Activated naive CD8-positive, alpha-beta T cell treated with anti-CD3 and anti-CD28 coated beads, Interleukin-2, amount 50 U/mL, for 24 hours (primary cell): ENCODE data around the gene PHETA2.
"Not testable (repeated sequence)": the region's sequence is repeated elsewhere in the genome, so short reads cannot be mapped to it uniquely, and the experiment has no call there.

ENCODE experiments used
- ATAC-seq: fragments of 150-1000 bp; cut with Tn5 transposase; one replicate; pipeline ENCODE4 v1.10.0; 2021
- DNase-seq: peaks from one replicate; pipeline ENCODE4 v3.0.0; 2021
- H3K27ac Mint-ChIP-seq: one replicate; pipeline ENCODE4 v1.8.0; 2021; ENCODE audit warnings: mild to moderate bottlenecking, mixed read lengths
- H3K27me3 Mint-ChIP-seq: one replicate; pipeline ENCODE4 v1.8.0; 2021; ENCODE audit warnings: mixed read lengths
- H3K36me3 Mint-ChIP-seq: one replicate; pipeline ENCODE4 v1.8.0; 2021; ENCODE audit warnings: low read depth, mixed read lengths
- H3K4me1 Mint-ChIP-seq: one replicate; pipeline ENCODE4 v1.8.0; 2021; ENCODE audit warnings: mixed read lengths
- H3K4me3 Mint-ChIP-seq: one replicate; pipeline ENCODE4 v1.8.0; 2021; ENCODE audit warnings: mild to moderate bottlenecking, moderate library complexity, mixed read lengths
- H3K9me3 Mint-ChIP-seq: one replicate; pipeline ENCODE4 v1.8.0; 2021; ENCODE audit warnings: mixed read lengths

Gene PHETA2

GRCh38 chr22:42065438-42066125, 8.5 kb upstream of the PHETA2 start:
- ATAC-seq (no peak), DNase-seq (no peak)
- no peaks in the 10 kb centered on the region for H3K27me3 Mint-ChIP-seq
- no peak overlapping the region for H3K4me3 Mint-ChIP-seq
- peaks cover 5% of the 10 kb centered on the region for H3K4me1 Mint-ChIP-seq
- no peaks in the 10 kb centered on the region for H3K9me3 Mint-ChIP-seq
- no peak overlapping the region for H3K27ac Mint-ChIP-seq
- H3K36me3 Mint-ChIP-seq, result peaks cover 13% of the 10 kb centered on the region

GRCh38 chr22:42066126-42066761, 7.8 kb upstream of the PHETA2 start:
- no peak for ATAC-seq
- H3K4me3 Mint-ChIP-seq, result no peak overlapping the region
- no peaks in the 10 kb centered on the region for H3K27me3 Mint-ChIP-seq
- no peaks in the 10 kb centered on the region for H3K9me3 Mint-ChIP-seq
- peaks cover 11% of the 10 kb centered on the region for H3K4me1 Mint-ChIP-seq
- peaks cover 9% of the 10 kb centered on the region for H3K36me3 Mint-ChIP-seq
- DNase-seq, result no peak
- no peak overlapping the region for H3K27ac Mint-ChIP-seq

GRCh38 chr22:42066937-42067336, 7.1 kb upstream of the PHETA2 start:
- no peak overlapping the region for H3K4me3 Mint-ChIP-seq
- no peak overlapping the region for H3K27ac Mint-ChIP-seq
- no peaks in the 10 kb centered on the region for H3K27me3 Mint-ChIP-seq
- peaks cover 17% of the 10 kb centered on the region for H3K4me1 Mint-ChIP-seq
- peaks cover 9% of the 10 kb centered on the region for H3K36me3 Mint-ChIP-seq
- ATAC-seq (no peak), DNase-seq (no peak)
- no peaks in the 10 kb centered on the region for H3K9me3 Mint-ChIP-seq

- H3K27me3 Mint-ChIP-seq, result no peaks in the 10 kb centered on the region
- H3K4me3 Mint-ChIP-seq, result no peak overlapping the region
- H3K9me3 Mint-ChIP-seq, result no peaks in the 10 kb centered on the region
- DNase-seq, result no peak
- H3K36me3 Mint-ChIP-seq, result peaks cover 6% of the 10 kb centered on the region
- peaks cover 17% of the 10 kb centered on the region for H3K4me1 Mint-ChIP-seq
- H3K27ac Mint-ChIP-seq, result no peak overlapping the region
- no peak for ATAC-seq
These were observed 6.3 kb upstream of the PHETA2 start for GRCh38 chr22:42067671-42068251.

GRCh38 chr22:42068291-42068690, 5.8 kb upstream of the PHETA2 start:
- DNase-seq, result no peak
- Mint-ChIP-seq H3K27ac (no peak overlapping the region), H3K4me1 (peaks cover 19% of the 10 kb centered on the region), H3K36me3 (peaks cover 5% of the 10 kb centered on the region), H3K9me3 (no peaks in the 10 kb centered on the region), H3K27me3 (no peaks in the 10 kb centered on the region), H3K4me3 (no peak overlapping the region)
- ATAC-seq, result no peak

GRCh38 chr22:42069801-42070516, 4.1 kb upstream of the PHETA2 start:
- ATAC-seq (no peak), DNase-seq (no peak)
- peaks cover 5% of the 10 kb centered on the region for H3K36me3 Mint-ChIP-seq
- peak overlapping the region; percentile 75 for H3K27ac Mint-ChIP-seq
- peak overlapping the region; percentile 84 for H3K4me3 Mint-ChIP-seq
- H3K9me3 Mint-ChIP-seq, result no peaks in the 10 kb centered on the region
- peaks cover 29% of the 10 kb centered on the region for H3K4me1 Mint-ChIP-seq
- H3K27me3 Mint-ChIP-seq, result no peaks in the 10 kb centered on the region

- Mint-ChIP-seq H3K4me1 (peaks cover 30% of the 10 kb centered on the region), H3K27me3 (no peaks in the 10 kb centered on the region), H3K27ac (peak within 1 kb of the TSS; percentile 75), H3K36me3 (peaks cover 3% of the 10 kb centered on the region), H3K9me3 (no peaks in the 10 kb centered on the region), H3K4me3 (peak within 1 kb of the TSS; percentile 84)
- peak; percentile 98 for ATAC-seq
- peak; percentile 92 for DNase-seq
These were observed 3.3 kb upstream of the PHETA2 start, which contains the start of gene NAGA for GRCh38 chr22:42070517-42071422. Gene NAGA, minus strand, starts transcription at chr22:42070812. Its CDS starts 515 bp downstream, at chr22:42070297.

GRCh38 chr22:42071508-42071907, 2.5 kb upstream of the PHETA2 start:
- not testable (repeated sequence) for DNase-seq, H3K36me3 Mint-ChIP-seq, ATAC-seq, H3K9me3 Mint-ChIP-seq, H3K27me3 Mint-ChIP-seq
- Mint-ChIP-seq H3K27ac (peak overlapping the region; percentile 75), H3K4me1 (peaks cover 30% of the 10 kb centered on the region), H3K4me3 (peak overlapping the region; percentile 84)

- peak overlapping the region; percentile 43 for H3K4me3 Mint-ChIP-seq
- peaks cover 3% of the 10 kb centered on the region for H3K36me3 Mint-ChIP-seq
- no peaks in the 10 kb centered on the region for H3K9me3 Mint-ChIP-seq
- H3K4me1 Mint-ChIP-seq, result peaks cover 30% of the 10 kb centered on the region
- H3K27me3 Mint-ChIP-seq, result no peaks in the 10 kb centered on the region
- DNase-seq (no peak), ATAC-seq (no peak)
- no peak overlapping the region for H3K27ac Mint-ChIP-seq
These were observed 1.3 kb upstream of the PHETA2 start for GRCh38 chr22:42072606-42073330.

- ATAC-seq, result no peak
- peaks cover 3% of the 10 kb centered on the region for H3K36me3 Mint-ChIP-seq
- H3K4me1 Mint-ChIP-seq, result peaks cover 31% of the 10 kb centered on the region
These were observed 417 bp upstream of the PHETA2 start for GRCh38 chr22:42073621-42074041.

GRCh38 chr22:42074846-42075676, 1.0 kb downstream of the PHETA2 start:
- H3K36me3 Mint-ChIP-seq, result peaks cover 3% of the 10 kb centered on the region
- DNase-seq (no peak), ATAC-seq (no peak)
- H3K9me3 Mint-ChIP-seq, result no peaks in the 10 kb centered on the region
- no peaks in the 10 kb centered on the region for H3K27me3 Mint-ChIP-seq
- H3K27ac Mint-ChIP-seq, result peak overlapping the region; percentile 63
- peaks cover 41% of the 10 kb centered on the region for H3K4me1 Mint-ChIP-seq
- H3K4me3 Mint-ChIP-seq, result peak overlapping the region; percentile 16

More at GRCh38 chr22:42073621-42074041, 417 bp upstream of the PHETA2 start:
- DNase-seq, result no peak
- no peaks in the 10 kb centered on the region for H3K27me3 Mint-ChIP-seq
- peak overlapping the region; percentile 49 for H3K4me3 Mint-ChIP-seq
- no peaks in the 10 kb centered on the region for H3K9me3 Mint-ChIP-seq
- H3K27ac Mint-ChIP-seq, result peak overlapping the region; percentile 64

- DNase-seq (no peak), ATAC-seq (no peak)
- Mint-ChIP-seq H3K9me3 (no peaks in the 10 kb centered on the region), H3K27ac (no peak overlapping the region), H3K4me3 (no peak overlapping the region), H3K4me1 (peaks cover 38% of the 10 kb centered on the region), H3K36me3 (peaks cover 6% of the 10 kb centered on the region), H3K27me3 (no peaks in the 10 kb centered on the region)
These were observed 2.9 kb downstream of the PHETA2 start for GRCh38 chr22:42076764-42077485.
